Inflammatory macrophage treated with lipopolysaccharide for 4 hours (primary cell): Measurements from ENCODE around the gene PPFIA3.
"Not testable (repeated sequence)": the region's sequence is repeated elsewhere in the genome, so short reads cannot be mapped to it uniquely, and the experiment has no call there.

Experiments
- DNase-seq: peaks from one replicate; pipeline ENCODE4 v3.0.0-alpha.2; 2020

PPFIA3 gene

GRCh38 chr19:49150106-49150943 lies 31.0 kb downstream of the PPFIA3 start:
- peak; percentile 66 for DNase-seq

- DNase-seq = no peak
Observed at GRCh38 chr19:49150944-49151243, 31.6 kb downstream of the PPFIA3 start.

GRCh38 chr19:49151267-49152118 lies 32.1 kb downstream of the PPFIA3 start:
- DNase-seq = peak; percentile 39

GRCh38 chr19:49152119-49152550 lies 32.8 kb downstream of the PPFIA3 start:
- no peak for DNase-seq

GRCh38 chr19:49153167-49153809 lies 33.9 kb downstream of the PPFIA3 start:
- DNase-seq = no peak

- no peak for DNase-seq
Observed at GRCh38 chr19:49154279-49154678, 34.9 kb downstream of the PPFIA3 start.

GRCh38 chr19:49155005-49155819 lies 35.9 kb downstream of the PPFIA3 start, which contains the start of gene HRC:
TSS of gene HRC (minus strand) at chr19:49155396. CDS start at chr19:49155237, 159 bp downstream.
- DNase-seq = no peak

GRCh38 chr19:49155820-49156346 lies 36.5 kb downstream of the PPFIA3 start:
- no peak for DNase-seq

GRCh38 chr19:49157445-49158224 lies 38.3 kb downstream of the PPFIA3 start, which contains the start of gene TRPM4:
TSS of gene TRPM4 (plus strand) at chr19:49157792. CDS start at chr19:49157867, 75 bp downstream.
- DNase-seq = peak; percentile 80

GRCh38 chr19:49160450-49161189 lies 41.3 kb downstream of the PPFIA3 start:
- DNase-seq = no peak

- no peak for DNase-seq
Observed at GRCh38 chr19:49161987-49162386, 42.6 kb downstream of the PPFIA3 start.

GRCh38 chr19:49165111-49165750 lies 45.9 kb downstream of the PPFIA3 start:
- no peak for DNase-seq

GRCh38 chr19:49165865-49166301 lies 46.5 kb downstream of the PPFIA3 start:
- DNase-seq = no peak

- no peak for DNase-seq
Observed at GRCh38 chr19:49167857-49168409, 48.6 kb downstream of the PPFIA3 start.

- DNase-seq = no peak
Observed at GRCh38 chr19:49168421-49168820, 49.1 kb downstream of the PPFIA3 start.

- DNase-seq = no peak
Observed at GRCh38 chr19:49173198-49173597, 53.9 kb downstream of the PPFIA3 start.

- DNase-seq = no peak
Observed at GRCh38 chr19:49180659-49181058, 61.3 kb downstream of the PPFIA3 start.

GRCh38 chr19:49182010-49182847 lies 62.9 kb downstream of the PPFIA3 start:
- not testable (repeated sequence) for DNase-seq
